GM21381 (cell line): Measurements from ENCODE around the gene CSKMT.

ENCODE experiments used
- ATAC-seq: cut with Tn5 transposase; IDR thresholded peaks from one replicate; pipeline ENCODE4 v1.9.1; 2021; ENCODE audit warnings: mild to moderate bottlenecking, moderate library complexity; ENCODE audit not compliant: unreplicated experiment

CSKMT gene

DNA sequence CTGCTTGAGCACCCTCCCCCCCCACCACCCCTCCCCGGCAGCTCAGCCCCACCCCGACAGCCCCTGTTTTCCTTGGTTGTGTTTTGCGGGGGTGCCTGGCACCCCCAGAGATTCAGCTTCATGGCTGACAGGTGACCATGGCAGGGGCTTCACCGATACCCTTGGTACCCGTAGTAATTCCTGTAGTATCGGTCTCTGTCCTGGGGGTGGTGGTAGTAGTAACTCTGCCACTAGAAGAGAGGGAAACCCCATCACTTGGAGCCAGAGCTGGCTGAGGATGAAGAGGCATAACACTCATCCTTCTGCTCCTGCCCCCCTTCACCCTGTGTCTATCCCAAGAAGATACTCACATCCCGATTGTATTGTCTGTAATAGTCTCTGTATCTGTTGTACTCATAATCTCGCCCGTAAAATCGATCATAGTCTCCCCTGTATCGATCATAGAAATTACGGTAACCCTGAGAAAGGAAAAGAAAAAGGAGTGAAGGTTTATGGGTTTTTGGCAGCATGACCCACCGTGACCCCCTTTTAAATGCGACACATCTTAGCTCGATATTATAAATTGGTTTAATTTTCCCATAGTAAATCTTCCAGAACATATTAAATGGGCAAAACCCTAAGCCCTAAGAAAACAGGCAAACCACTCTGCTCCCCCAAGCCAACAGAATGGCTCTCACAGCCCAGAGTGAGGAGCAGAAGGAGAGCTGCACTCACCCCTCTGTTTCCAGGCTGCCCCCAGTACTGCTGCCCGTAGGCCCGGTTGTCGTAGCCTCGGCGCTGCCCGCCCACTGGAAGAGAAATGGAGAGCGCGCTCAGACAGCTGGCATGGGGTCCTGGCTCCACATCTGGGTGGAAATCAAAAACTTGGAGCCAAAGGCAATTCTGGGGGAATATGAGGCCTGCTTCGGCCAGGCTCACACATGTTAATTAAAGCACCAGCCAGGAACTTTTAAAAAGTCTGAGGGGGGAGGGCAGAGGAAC lies 50.3 kb downstream of the CSKMT start:
- ATAC-seq, result no peak

DNA sequence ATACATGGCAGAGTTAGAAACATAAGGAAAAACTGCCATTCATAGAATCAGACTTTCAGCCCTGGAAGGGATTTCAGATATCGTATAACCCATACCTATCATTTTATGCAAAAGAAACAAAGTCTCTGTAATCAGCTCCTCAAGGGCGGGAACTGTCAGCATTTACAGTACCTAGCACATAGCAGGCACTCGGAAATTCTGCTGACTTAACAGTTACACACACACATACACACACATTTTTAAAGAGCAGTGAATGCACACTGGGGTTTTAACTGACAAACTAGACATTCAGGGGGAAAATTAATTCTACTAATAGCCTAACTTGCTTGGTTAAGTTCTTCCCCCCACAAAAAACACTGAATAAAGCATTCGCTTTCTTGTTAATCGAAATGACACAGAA lies 51.1 kb downstream of the CSKMT start:
- ATAC-seq, result no peak

DNA sequence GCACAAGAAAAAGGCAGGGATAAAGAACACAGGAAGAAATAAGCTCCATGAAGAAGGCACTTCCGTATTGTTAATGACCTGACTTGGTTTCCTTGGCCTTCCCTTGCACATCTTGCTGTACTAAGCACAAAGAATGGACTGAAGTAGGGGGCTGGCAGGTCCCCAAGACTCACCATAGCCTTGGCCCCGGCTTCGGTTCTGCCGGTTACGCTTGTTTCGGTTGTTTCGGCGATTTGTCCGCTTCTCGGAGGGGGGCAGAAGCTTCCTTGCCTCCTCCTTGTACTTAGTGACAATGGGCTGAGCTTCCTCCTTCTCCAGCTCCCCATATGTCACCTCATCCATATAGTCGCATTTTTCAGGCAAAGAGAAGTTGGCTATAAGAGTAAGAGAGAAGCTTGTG lies 51.7 kb downstream of the CSKMT start:
- ATAC-seq, result no peak
